HEK293T (cell line): Measurements from ENCODE around the gene PTPRD.

Source experiments
- CTCF ChIA-PET: fragments of 350-600 bp; formaldehyde crosslinking; extraction: SDS; loops from one replicate; lab custom pipeline; 2021; ENCODE audit warnings: antibody characterized with exemption, inconsistent platforms; lab: Yijun Ruan, JAX
- POLR2A ChIA-PET: fragments of 350-600 bp; formaldehyde crosslinking; extraction: SDS; loops from one replicate; lab custom pipeline; 2020; ENCODE audit warnings: antibody characterized with exemption, inconsistent platforms; lab: Yijun Ruan, JAX
- DNase-seq: peaks from one replicate; pipeline ENCODE4 v3.0.0; 2012; ENCODE audit warnings: mixed read lengths; ENCODE audit errors: extremely low spot score
- ARNT ChIP-seq: fragments of 450-650 bp; IDR thresholded peaks from 2 replicates; pipeline ENCODE4 v1.6.1; 2017; ENCODE audit warnings: mild to moderate bottlenecking
- BHLHE40 ChIP-seq: fragments of 450-650 bp; IDR thresholded peaks from 2 replicates; pipeline ENCODE4 v1.6.1; 2016; ENCODE audit warnings: mild to moderate bottlenecking, moderate library complexity, borderline replicate concordance
- CTBP1 ChIP-seq: fragments of 450-650 bp; IDR thresholded peaks from 2 replicates; pipeline ENCODE4 v1.6.1; 2016; ENCODE audit warnings: borderline replicate concordance
- ELF4 ChIP-seq: fragments of 450-650 bp; IDR thresholded peaks from 2 replicates; pipeline ENCODE4 v1.6.1; 2017; ENCODE audit warnings: antibody characterized with exemption
- FOXA1 ChIP-seq: fragments of 450-650 bp; IDR thresholded peaks from 2 replicates; pipeline ENCODE4 v1.6.1; 2016; ENCODE audit warnings: mild to moderate bottlenecking
- FOXK2 ChIP-seq: fragments of 450-650 bp; IDR thresholded peaks from 2 replicates; pipeline ENCODE4 v1.6.1; 2016; ENCODE audit warnings: mild to moderate bottlenecking
- FOXM1 ChIP-seq: fragments of 450-650 bp; IDR thresholded peaks from 2 replicates; pipeline ENCODE4 v1.6.1; 2017; ENCODE audit warnings: mild to moderate bottlenecking, borderline replicate concordance
- HDGF ChIP-seq: fragments of 450-650 bp; IDR thresholded peaks from 2 replicates; pipeline ENCODE4 v1.6.1; 2017; ENCODE audit warnings: antibody characterized with exemption, borderline replicate concordance
- L3MBTL2 ChIP-seq: fragments of 450-650 bp; conservative IDR thresholded peaks from 2 replicates; pipeline ENCODE4 v1.6.1; 2016; ENCODE audit warnings: mild to moderate bottlenecking
- LEF1 ChIP-seq: fragments of 450-650 bp; IDR thresholded peaks from 2 replicates; pipeline ENCODE4 v1.6.1; 2017; ENCODE audit warnings: mild to moderate bottlenecking, borderline replicate concordance
- NFRKB ChIP-seq: fragments of 450-650 bp; IDR thresholded peaks from 2 replicates; pipeline ENCODE4 v1.6.1; 2016; ENCODE audit warnings: mild to moderate bottlenecking, moderate library complexity
- PKNOX1 ChIP-seq: fragments of 450-650 bp; IDR thresholded peaks from 2 replicates; pipeline ENCODE4 v1.6.1; 2016
- SP1 ChIP-seq: fragments of 450-650 bp; IDR thresholded peaks from 2 replicates; pipeline ENCODE4 v1.6.1; 2017
- SUZ12 ChIP-seq: fragments of 450-650 bp; IDR thresholded peaks from 2 replicates; pipeline ENCODE4 v1.6.1; 2016; ENCODE audit warnings: mild to moderate bottlenecking
- TARDBP ChIP-seq: fragments of 450-650 bp; IDR thresholded peaks from 2 replicates; pipeline ENCODE4 v1.6.1; 2016
- ZNF384 ChIP-seq: fragments of 450-650 bp; IDR thresholded peaks from 2 replicates; pipeline ENCODE4 v1.6.1; 2016

PTPRD gene

GRCh38 chr9:9992936-9993335 lies 619.9 kb downstream of the PTPRD start:
- no peak for DNase-seq
- POLR2A ChIA-PET = no interaction called here
- TF ChIP-seq HDGF = no peak
- TF ChIP-seq NFRKB = no peak
- no peak for TF ChIP-seq FOXK2
- TF ChIP-seq SUZ12 = no peak
- no peak for TF ChIP-seq CTBP1
- no peak for TF ChIP-seq FOXA1
- no peak for TF ChIP-seq ELF4
- TF ChIP-seq FOXM1 = no peak
- no peak for TF ChIP-seq LEF1
- no peak for TF ChIP-seq TARDBP
- no peak for TF ChIP-seq BHLHE40
- no peak for TF ChIP-seq ARNT
- CTCF ChIA-PET = no interaction called here

- no peak for DNase-seq
- ChIA-PET CTCF (no interaction called here), POLR2A (no interaction called here)
- TF ChIP-seq BHLHE40 = no peak
- TF ChIP-seq ARNT = no peak
- TF ChIP-seq ZNF384 = no peak
- no peak for TF ChIP-seq FOXA1
- no peak for TF ChIP-seq PKNOX1
- TF ChIP-seq LEF1 = no peak
- TF ChIP-seq TARDBP = no peak
- TF ChIP-seq L3MBTL2 = no peak
- TF ChIP-seq FOXM1 = no peak
These were observed 639.7 kb downstream of the PTPRD start for GRCh38 chr9:9973062-9973461.

GRCh38 chr9:9970514-9970913 lies 642.3 kb downstream of the PTPRD start:
- CTCF ChIA-PET = no interaction called here
- DNase-seq = no peak
- POLR2A ChIA-PET = no interaction called here
- TF ChIP-seq L3MBTL2 (no peak), BHLHE40 (no peak), PKNOX1 (no peak), ARNT (no peak), NFRKB (no peak), ZNF384 (no peak), LEF1 (no peak), ELF4 (no peak), SUZ12 (no peak)

- no peak for DNase-seq
- ChIA-PET POLR2A (no interaction called here), CTCF (no interaction called here)
- TF ChIP-seq ARNT = no peak
- TF ChIP-seq SUZ12 = no peak
- no peak for TF ChIP-seq TARDBP
- no peak for TF ChIP-seq L3MBTL2
- no peak for TF ChIP-seq ZNF384
- TF ChIP-seq LEF1 = no peak
- no peak for TF ChIP-seq FOXK2
These were observed 649.0 kb downstream of the PTPRD start for GRCh38 chr9:9963841-9964240.

GRCh38 chr9:9961934-9962333 lies 650.9 kb downstream of the PTPRD start:
- POLR2A ChIA-PET = no interaction called here
- CTCF ChIA-PET = no interaction called here
- TF ChIP-seq SUZ12 (no peak), NFRKB (no peak), SP1 (no peak), CTBP1 (no peak), TARDBP (no peak), HDGF (no peak), ZNF384 (no peak), BHLHE40 (no peak), FOXM1 (no peak), FOXA1 (no peak), L3MBTL2 (no peak), ARNT (no peak), PKNOX1 (no peak), ELF4 (no peak), FOXK2 (no peak)
- no peak for DNase-seq

GRCh38 chr9:9961487-9961886 lies 651.3 kb downstream of the PTPRD start:
- ChIA-PET POLR2A (no interaction called here), CTCF (no interaction called here)
- no peak for DNase-seq
- TF ChIP-seq NFRKB = no peak
- no peak for TF ChIP-seq PKNOX1
- TF ChIP-seq ZNF384 = no peak
- TF ChIP-seq LEF1 = no peak
- no peak for TF ChIP-seq CTBP1
- no peak for TF ChIP-seq ELF4
- no peak for TF ChIP-seq FOXM1
- no peak for TF ChIP-seq L3MBTL2
- no peak for TF ChIP-seq ARNT
- TF ChIP-seq TARDBP = no peak
- no peak for TF ChIP-seq FOXA1
- TF ChIP-seq BHLHE40 = no peak
- no peak for TF ChIP-seq HDGF
